Right lobe of liver (tissue), 6 donors: ENCODE data around the gene FRMD4A. TPM values are rescaled to one million over a fixed set of nuclear protein-coding genes. Genes with fewer than 3 reads are reported as not detected.

Source experiments
- ATAC-seq, 4 donors: fragments of 200-7000 bp; cut with Tn5 transposase; one replicate each; pipeline ENCODE4 v1.9.1; 2020; ENCODE audit warnings: mild to moderate bottlenecking in 4 of 4, moderate library complexity in 4 of 4
- DNase-seq, 3 donors: peaks; one replicate each; pipeline ENCODE4 v3.0.0-alpha.2; 2020
- H3K27ac ChIP-seq, 3 donors: fragments of 200-600 bp; one replicate each; pipeline ENCODE4 v1.8.0; 2022
- H3K27me3 ChIP-seq, 2 donors: fragments of 200-600 bp; one replicate each; pipeline ENCODE4 v1.8.0; 2022
- H3K36me3 ChIP-seq, 4 donors: fragments of 200-600 bp; sonication (generic) in 1 of 4; one replicate each; pipeline versions ENCODE4 v1.5.1 to v1.8.0; 2017 to 2022; ENCODE audit warnings: control low read depth in 1 of 4
- H3K4me1 ChIP-seq, 4 donors: fragments of 200-600 bp; sonication (generic) in 1 of 4; one replicate each; pipeline versions ENCODE4 v1.5.1 to v1.8.0; 2017 to 2022; ENCODE audit warnings: control low read depth in 1 of 4
- H3K4me3 ChIP-seq, 3 donors: fragments of 200-600 bp; one replicate each; pipeline ENCODE4 v1.8.0; 2022
- H3K9me3 ChIP-seq, 4 donors: fragments of 200-600 bp; sonication (generic) in 1 of 4; one replicate each; pipeline versions ENCODE4 v1.5.1 to v1.8.0; 2017 to 2022; ENCODE audit warnings: control low read depth in 1 of 4
- CTCF ChIP-seq, 4 donors: fragments of 200-600 bp in 3 of 4; fragments of 450-650 bp in 1 of 4; IDR thresholded peaks; one replicate each; pipeline versions ENCODE4 v1.5.1 to v1.8.0; 2016 to 2022; ENCODE audit warnings: antibody characterized with exemption in 4 of 4, mild to moderate bottlenecking in 2 of 4
- POLR2A ChIP-seq: fragments of 450-650 bp; IDR thresholded peaks from one replicate; pipeline ENCODE4 v1.6.1; 2017; ENCODE audit warnings: antibody characterized with exemption, mild to moderate bottlenecking
- WGBS: methylation state at CpG from one replicate; pipeline ENCODE4 v1.1.6; 2018; ENCODE audit warnings: low coverage, low lambda C conversion rate; ENCODE audit not compliant: insufficient coverage; ENCODE audit errors: missing lambda C conversion rate; 5-methylcytosine and 5-hydroxymethylcytosine counted together
- intact Hi-C, 2 donors: fragments of 100-400 bp; cut with DNase I; formaldehyde crosslinking; loops; one replicate each; pipeline versions ENCODE4 v1.11.2 to v1.14.1; 2022
- total RNA-seq, 6 experiments: library from RNA; depleted of rRNA in 2 of 6; stranded (reverse); fragments of >200 nt in 2 of 6; fragmentation: NEBNext Ultra II Directional in 3 of 6; extraction: Animal tissue kit (Norgen Biotek cat#: 25700) in 3 of 6; gene quantifications; one replicate each; pipeline versions ENCODE4 v1.1.0 to v1.2.4, GENCODE V29; 2016 to 2023
- donor health status: DM: no; HTN: yes; CAD: no.
- donor health status: DM: no; HTN: no; CAD: no.
- donor health status: DM: no; HTN: no; CAD: no.
- donor health status: DM: no; HTN: yes; CAD: no.
- donor health status: DM: no; HTN: yes; CAD: no.

FRMD4A gene
- total RNA-seq, 6 experiments from 2014 or later: 8.4 to 22.8 (median 13.3) TPM

GRCh38 chr10:14296065-14296709 lies 34.5 kb downstream of the FRMD4A start:
- 43% methylated on average over 9 of the region's 9 CpGs for WGBS
- DNase-seq: peak; percentile 55 to 77 (median 69)

GRCh38 chr10:14294347-14295059 lies 36.2 kb downstream of the FRMD4A start:
- WGBS: 79% methylated on average over 14 of the region's 14 CpGs

More at GRCh38 chr10:14296065-14296709, 34.5 kb downstream of the FRMD4A start:
- peak; percentile 99 for ATAC-seq
- intact Hi-C loops: no loop called here
- Histone ChIP-seq H3K27me3 (no peaks in the 10 kb centered on the region), H3K4me1 (peaks cover 0 to 17% (median 7%) of the 10 kb centered on the region in 4 donors), H3K27ac (no peak overlapping the region), H3K9me3 (no peaks in the 10 kb centered on the region), H3K4me3 (no peak overlapping the region), H3K36me3 (no peaks in the 10 kb centered on the region)
- no peak for TF ChIP-seq CTCF (IDR thresholded peaks at IDR 0.05)
- TF ChIP-seq POLR2A: no peak

GRCh38 chr10:14293526-14293925 lies 37.2 kb downstream of the FRMD4A start:
- no peaks in the 10 kb centered on the region for H3K27me3 ChIP-seq
- WGBS: 5% methylated on average over 3 of the region's 3 CpGs
- ATAC-seq (no peak), DNase-seq (no peak)
- peaks cover 0 to 17% (median 7%) of the 10 kb centered on the region in 4 donors for H3K4me1 ChIP-seq
- H3K9me3 ChIP-seq: no peaks in the 10 kb centered on the region
- no peaks in the 10 kb centered on the region for H3K36me3 ChIP-seq
- intact Hi-C loops: no loop called here
- TF ChIP-seq POLR2A (no peak), CTCF (IDR thresholded peaks at IDR 0.05) (no peak)
- no peak overlapping the region for H3K27ac ChIP-seq
- H3K4me3 ChIP-seq: no peak overlapping the region

More at GRCh38 chr10:14294347-14295059, 36.2 kb downstream of the FRMD4A start:
- Histone ChIP-seq H3K27me3 (no peaks in the 10 kb centered on the region), H3K4me1 (peaks cover 0 to 17% (median 7%) of the 10 kb centered on the region in 4 donors), H3K4me3 (no peak overlapping the region), H3K36me3 (no peaks in the 10 kb centered on the region), H3K27ac (no peak overlapping the region), H3K9me3 (no peaks in the 10 kb centered on the region)
- TF ChIP-seq POLR2A (no peak), CTCF (IDR thresholded peaks at IDR 0.05) (no peak)
- intact Hi-C loops: no loop called here
- DNase-seq: no peak
- ATAC-seq: no peak

GRCh38 chr10:14291296-14291695 lies 39.4 kb downstream of the FRMD4A start:
- Histone ChIP-seq H3K4me3 (no peak overlapping the region), H3K9me3 (no peaks in the 10 kb centered on the region), H3K36me3 (no peaks in the 10 kb centered on the region), H3K4me1 (peaks cover 0 to 9% (median 3%) of the 10 kb centered on the region in 4 donors), H3K27me3 (no peaks in the 10 kb centered on the region), H3K27ac (no peak overlapping the region)
- 82% methylated on average over 1 of the region's 1 CpG for WGBS
- ATAC-seq (no peak), DNase-seq (no peak)
- TF ChIP-seq POLR2A (no peak), CTCF (IDR thresholded peaks at IDR 0.05) (no peak)
- intact Hi-C loops: no loop called here
